Superior temporal gyrus (tissue), 1 donor: ENCODE results near the gene INSYN2A.
A peak's percentile ranks its signal among the peaks of the same experiment; 100 is the strongest.

Experiments
- DNase-seq: peaks from one replicate; pipeline ENCODE4 v3.0.0-alpha.2; 2016; ENCODE audit errors: extremely low spot score

The INSYN2A gene

DNA sequence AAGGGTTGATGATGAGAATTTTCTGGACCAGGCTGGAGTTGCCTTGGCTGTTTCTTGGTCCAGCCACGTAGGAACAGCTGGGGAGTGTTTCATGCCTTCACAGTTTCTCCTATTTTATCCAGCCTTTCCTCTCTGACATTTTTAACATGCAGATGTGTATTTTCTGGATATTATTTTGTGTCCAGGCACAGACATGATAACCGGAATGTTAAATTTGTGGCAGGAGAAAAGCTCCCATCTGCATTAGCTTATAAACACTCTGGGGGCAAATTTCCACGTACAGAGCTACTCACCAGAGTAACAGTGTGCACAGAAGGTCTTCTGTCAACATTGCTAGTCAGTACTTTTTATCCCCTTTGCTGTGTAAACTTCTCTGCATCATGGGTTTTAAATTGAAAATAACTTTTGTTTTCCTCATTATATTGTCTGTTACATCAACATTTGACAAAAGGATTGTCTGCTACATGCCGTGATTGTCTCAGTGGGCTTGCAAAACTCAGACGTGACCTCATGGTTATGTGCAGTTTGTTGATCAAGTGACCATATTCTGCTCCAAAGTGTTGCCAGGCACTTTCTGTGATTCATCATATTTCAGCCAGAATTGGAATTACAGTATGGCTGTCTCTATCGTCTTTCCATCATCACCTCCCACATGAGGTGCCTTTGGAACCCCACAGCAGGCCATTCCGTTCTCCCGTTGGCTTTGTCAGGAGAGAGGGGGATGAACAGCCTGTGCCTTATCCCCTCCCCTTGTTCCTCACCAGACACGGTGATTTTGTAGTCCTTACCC lies 41.4 kb downstream of the INSYN2A start:
- no peak for DNase-seq

DNA sequence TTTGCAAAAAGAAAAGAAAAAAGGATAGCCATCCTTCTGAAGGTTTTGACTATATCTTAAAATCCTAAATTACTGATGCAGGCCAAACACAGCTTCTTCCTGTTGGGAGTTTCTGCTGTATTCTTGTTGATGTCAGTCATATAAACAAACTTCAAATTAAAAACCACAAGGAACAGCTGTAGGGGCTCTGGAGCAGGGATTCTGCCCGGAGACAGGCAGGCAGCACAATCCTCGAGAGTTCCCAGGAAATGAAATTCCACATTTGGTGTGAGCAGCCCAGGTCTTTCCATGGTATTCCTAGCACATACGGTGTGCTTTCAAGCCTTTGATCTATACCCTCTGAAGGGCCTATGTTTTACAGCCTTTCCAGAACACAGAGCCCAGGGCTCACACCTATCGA lies 43.2 kb downstream of the INSYN2A start:
- DNase-seq = no peak

- DNase-seq = no peak
Measured at GRCh38 chr10:127151981-127152699, 44.3 kb downstream of the INSYN2A start.

GRCh38 chr10:127151541-127151940 lies 44.9 kb downstream of the INSYN2A start:
- DNase-seq = no peak

DNA sequence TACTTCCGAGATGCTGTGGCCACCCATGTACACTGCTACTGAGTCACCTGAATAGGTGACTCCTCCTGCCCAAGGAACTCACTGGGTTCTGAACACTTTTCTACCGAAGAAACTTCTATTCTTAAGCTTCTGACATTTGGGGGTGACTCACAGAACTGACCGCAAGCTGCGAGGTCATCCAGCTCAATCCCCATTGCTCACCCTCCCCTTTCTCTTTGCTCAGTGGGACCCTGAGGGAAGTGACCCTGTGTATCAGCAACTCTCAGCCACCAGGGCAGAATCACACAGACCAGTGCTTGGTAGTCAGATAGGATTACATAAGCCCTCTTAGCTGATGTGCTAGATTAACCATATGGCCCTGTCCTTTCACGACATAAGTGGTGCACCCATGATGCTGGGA lies 46.3 kb downstream of the INSYN2A start:
- DNase-seq = no peak

DNA sequence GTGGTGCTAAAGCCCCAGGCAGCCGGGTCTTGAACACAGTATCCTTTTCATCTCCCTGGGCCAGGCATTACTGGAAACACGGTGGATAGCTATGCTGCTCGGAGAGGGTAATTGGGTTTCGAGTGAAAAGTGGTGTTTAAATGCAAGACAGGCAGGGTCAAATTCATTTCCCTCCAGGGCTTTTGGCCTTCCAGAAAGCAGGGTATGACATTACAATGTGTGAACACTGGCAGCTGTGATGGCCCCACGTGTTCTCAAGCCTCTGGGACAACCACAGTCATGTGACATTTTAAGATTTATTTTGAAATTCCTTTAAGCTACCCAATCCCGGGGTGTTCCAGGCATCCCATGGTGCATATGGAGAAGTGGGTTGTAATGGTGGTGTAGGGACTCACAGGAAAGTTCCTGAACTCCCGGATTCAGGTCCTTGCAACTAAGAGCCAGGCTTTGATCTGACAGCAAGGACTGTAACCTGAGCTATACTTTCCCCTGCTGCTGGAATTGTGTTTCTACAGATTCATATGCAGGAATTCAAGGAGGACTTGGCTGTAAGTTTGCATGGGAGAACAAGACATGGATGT lies 46.8 kb downstream of the INSYN2A start:
- DNase-seq = no peak

DNA sequence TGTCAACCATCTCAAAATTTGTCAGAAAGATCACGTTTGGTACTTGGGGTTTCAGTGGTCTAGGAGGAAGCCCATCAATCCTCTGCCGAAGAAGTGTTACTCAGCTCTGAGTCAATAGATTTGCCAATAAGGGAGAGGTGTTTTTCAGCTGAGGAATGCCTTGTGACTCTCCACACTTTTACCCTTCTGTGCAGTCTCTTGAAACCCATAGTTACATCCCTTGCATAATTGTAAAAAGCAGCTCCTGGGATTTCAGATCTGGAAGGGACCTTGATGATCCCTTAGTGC lies 47.5 kb downstream of the INSYN2A start:
- no peak for DNase-seq

GRCh38 chr10:127148066-127148932 lies 48.1 kb downstream of the INSYN2A start:
- DNase-seq = peak; percentile 68

DNA sequence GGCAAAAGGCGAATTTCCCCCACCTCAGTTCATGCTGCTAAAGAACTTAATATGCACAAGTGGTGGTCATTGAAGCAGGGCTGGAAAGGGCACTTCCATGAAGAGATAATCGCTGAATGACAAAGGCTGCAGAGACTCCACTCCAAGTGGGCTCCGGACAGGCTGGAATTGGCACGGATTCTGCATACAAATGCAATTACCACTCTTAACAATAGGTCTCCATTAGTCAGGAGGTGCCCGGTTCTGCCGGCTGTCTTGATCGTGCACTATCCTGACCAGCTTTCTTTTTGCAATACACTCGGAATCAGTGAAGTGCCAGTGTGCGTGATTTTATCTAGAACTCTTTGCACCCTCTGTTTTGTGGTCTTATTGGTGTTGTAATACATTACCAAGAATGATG lies 49.7 kb downstream of the INSYN2A start:
- DNase-seq = no peak
